Skeletal muscle tissue (tissue), 5 donors: ENCODE results near the gene TAF12. TPM values are rescaled to one million over a fixed set of nuclear protein-coding genes. Genes with fewer than 3 reads are reported as not detected.
"Not testable (repeated sequence)": the region's sequence is repeated elsewhere in the genome, so short reads cannot be mapped to it uniquely, and the experiment has no call there.

Experiments
- H3K27ac ChIP-seq: one replicate; pipeline ENCODE4 v1.7.0; 2013; ENCODE audit warnings: mild to moderate bottlenecking, low read depth, low read length, inconsistent platforms
- H3K27me3 ChIP-seq, 3 donors: one replicate each; pipeline ENCODE4 v1.7.0; 2013; ENCODE audit warnings: low read length in 3 of 3; ENCODE audit not compliant: control insufficient read depth in 3 of 3, insufficient read depth in 3 of 3
- H3K36me3 ChIP-seq, 3 donors: one replicate each; pipeline ENCODE4 v1.7.0; 2013; ENCODE audit warnings: low read length in 3 of 3; ENCODE audit not compliant: control insufficient read depth in 3 of 3, insufficient read depth in 3 of 3
- H3K4me1 ChIP-seq, 3 donors: one replicate each; pipeline ENCODE4 v1.7.0; 2013; ENCODE audit warnings: low read length in 3 of 3, mild to moderate bottlenecking in 3 of 3; ENCODE audit not compliant: control insufficient read depth in 3 of 3, insufficient read depth in 3 of 3
- H3K4me3 ChIP-seq, 3 donors: one replicate each; pipeline ENCODE4 v1.7.0; 2013; ENCODE audit warnings: low read length in 3 of 3
- H3K9ac ChIP-seq, 3 donors: one replicate each; pipeline ENCODE4 v1.7.0; 2013; ENCODE audit warnings: low read length in 3 of 3, mild to moderate bottlenecking in 3 of 3, moderate library complexity in 2 of 3, low read depth in 1 of 3
- H3K9me3 ChIP-seq, 3 donors: one replicate each; pipeline ENCODE4 v1.7.0; 2013; ENCODE audit warnings: low read length in 3 of 3; ENCODE audit not compliant: control insufficient read depth in 3 of 3
- small RNA-seq: library from RNA; depleted of rRNA; stranded (forward); fragments of <200 nt; gene quantifications from one replicate; pipeline ENCODE3, GENCODE V24; 2014
- total RNA-seq: library from RNA; depleted of rRNA; stranded (reverse); fragments of >200 nt; gene quantifications from one replicate; pipeline ENCODE4 v1.2.3, GENCODE V29; 2014
- donor health status: Osteomylitis.

TAF12 gene
- total RNA-seq, 1 donor from 2014 or later = 32.9 TPM

DNA sequence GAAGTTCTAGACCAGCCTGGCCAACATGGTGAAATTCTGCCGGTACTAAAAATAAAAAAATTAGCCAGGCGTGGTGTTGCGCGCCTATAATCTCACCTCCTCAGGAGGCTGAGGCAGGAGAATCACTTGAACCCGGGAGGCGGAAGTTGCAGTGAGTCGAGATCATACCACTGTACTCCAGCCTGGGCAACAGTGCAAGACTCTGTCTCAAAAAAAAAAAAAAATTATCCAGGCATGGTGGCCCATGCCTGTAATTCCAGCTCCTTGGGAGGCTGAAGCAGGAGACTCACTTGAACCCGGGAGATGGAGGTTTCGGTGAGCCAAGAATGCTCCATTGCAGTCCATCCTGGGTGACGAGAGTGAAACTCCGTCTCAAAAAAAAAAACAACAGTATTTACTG, 69.3 kb downstream of the TAF12 start:
- Histone ChIP-seq H3K36me3 (peaks cover 26 to 48% (median 46%) of the 10 kb centered on the region in 3 donors), H3K27ac (no peak overlapping the region), H3K9ac (no peak overlapping the region), H3K27me3 (no peaks in the 10 kb centered on the region), H3K9me3 (no peaks in the 10 kb centered on the region), H3K4me1 (no peaks in the 10 kb centered on the region), H3K4me3 (no peak overlapping the region)

DNA sequence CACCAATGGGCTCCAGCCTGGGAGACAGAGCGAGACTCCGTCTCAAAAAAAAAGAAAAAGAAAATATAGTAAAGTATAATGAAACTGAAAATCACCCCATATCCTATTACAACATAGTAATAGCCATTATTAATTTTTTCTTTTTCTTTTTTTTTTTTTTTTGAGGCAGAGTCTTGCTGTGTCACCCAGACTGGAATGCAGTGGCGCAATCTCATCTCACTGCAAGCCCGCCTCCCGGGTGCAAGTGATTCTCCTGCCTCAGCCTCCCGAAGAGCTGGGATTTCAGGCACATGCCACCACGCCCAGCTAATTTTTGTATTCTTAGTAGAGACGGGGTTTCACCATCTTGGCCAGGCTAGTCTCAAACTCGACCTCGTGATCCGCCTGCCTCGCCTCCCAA, 70.0 kb downstream of the TAF12 start:
- H3K4me3 ChIP-seq, H3K4me1 ChIP-seq, H3K9ac ChIP-seq, H3K9me3 ChIP-seq, H3K27me3 ChIP-seq, H3K27ac ChIP-seq: not testable (repeated sequence)
- H3K36me3 ChIP-seq = peaks cover 30 to 48% (median 45%) of the 10 kb centered on the region in 3 donors

DNA sequence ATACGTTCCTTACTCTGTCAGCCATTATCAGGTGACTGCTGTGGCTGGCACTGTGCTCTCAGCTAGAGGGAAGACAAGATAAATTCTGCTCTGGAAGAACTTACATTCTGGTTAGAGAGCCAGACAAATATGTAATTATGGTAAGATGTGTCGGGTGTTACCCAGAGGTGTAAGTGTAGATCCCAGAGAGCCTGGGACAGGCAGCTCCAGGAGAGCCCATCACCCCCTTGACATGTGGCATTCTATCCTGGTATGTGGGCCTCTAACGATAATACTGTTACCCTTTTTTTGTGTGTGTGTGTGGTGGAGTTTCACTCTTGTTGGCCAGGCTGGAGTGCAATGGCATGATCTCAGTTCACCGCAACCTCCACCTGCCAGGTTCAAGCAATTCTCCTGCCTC, 71.0 kb downstream of the TAF12 start:
- Histone ChIP-seq H3K9ac (no peak overlapping the region), H3K4me3 (no peak overlapping the region), H3K27me3 (no peaks in the 10 kb centered on the region), H3K9me3 (no peaks in the 10 kb centered on the region), H3K36me3 (peaks cover 26 to 49% (median 44%) of the 10 kb centered on the region in 3 donors), H3K27ac (no peak overlapping the region), H3K4me1 (no peaks in the 10 kb centered on the region)

DNA sequence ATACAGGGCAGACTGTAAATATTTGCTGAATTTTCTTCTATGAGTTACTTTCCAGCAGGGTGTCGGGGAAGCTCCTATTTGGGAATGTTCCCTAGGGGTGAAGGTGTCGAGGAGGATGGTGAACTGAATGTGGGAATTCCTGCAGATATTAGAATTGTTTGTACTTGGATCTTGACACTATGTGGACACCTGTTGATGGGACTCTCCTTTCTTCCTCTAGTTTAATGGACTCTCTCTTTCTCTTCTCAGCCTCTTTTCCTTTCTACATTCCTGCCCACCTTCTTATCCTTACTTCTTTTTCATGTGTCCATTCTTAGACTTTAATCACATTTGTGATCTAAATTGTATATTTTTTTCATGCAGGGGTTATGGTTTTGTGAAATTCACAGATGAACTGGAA, 75.9 kb downstream of the TAF12 start:
- H3K9me3 ChIP-seq = no peaks in the 10 kb centered on the region
- H3K4me1 ChIP-seq = no peaks in the 10 kb centered on the region
- no peak overlapping the region for H3K9ac ChIP-seq
- H3K36me3 ChIP-seq = peaks cover 33 to 62% (median 54%) of the 10 kb centered on the region in 3 donors
- H3K27ac ChIP-seq = no peak overlapping the region
- H3K27me3 ChIP-seq = no peaks in the 10 kb centered on the region
- H3K4me3 ChIP-seq = no peak overlapping the region

DNA sequence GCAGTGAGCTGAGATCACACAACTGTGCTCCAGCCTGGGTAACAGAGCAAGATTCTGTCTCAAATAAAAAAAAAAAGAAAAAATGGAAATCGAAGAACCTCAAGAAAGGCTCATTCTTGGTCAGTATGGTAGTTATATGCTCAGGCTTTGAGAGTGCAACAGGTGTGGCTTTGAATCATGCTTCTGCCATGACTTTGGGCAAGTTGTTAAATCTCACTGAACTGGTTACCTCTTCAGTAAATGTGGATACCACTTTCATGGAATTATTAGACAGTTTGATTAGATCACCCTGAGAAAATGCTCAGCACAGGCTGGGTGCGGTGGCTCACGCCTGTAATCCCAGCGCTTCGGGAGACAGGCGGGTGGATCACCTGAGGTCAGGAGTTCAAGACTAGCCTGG, 77.1 kb downstream of the TAF12 start:
- Histone ChIP-seq H3K4me3 (no peak overlapping the region), H3K4me1 (peaks cover 5 to 6% (median 5%) of the 10 kb centered on the region in 3 donors), H3K36me3 (peaks cover 32 to 62% (median 54%) of the 10 kb centered on the region in 3 donors), H3K9me3 (no peaks in the 10 kb centered on the region), H3K27me3 (no peaks in the 10 kb centered on the region), H3K27ac (no peak overlapping the region), H3K9ac (no peak overlapping the region)

DNA sequence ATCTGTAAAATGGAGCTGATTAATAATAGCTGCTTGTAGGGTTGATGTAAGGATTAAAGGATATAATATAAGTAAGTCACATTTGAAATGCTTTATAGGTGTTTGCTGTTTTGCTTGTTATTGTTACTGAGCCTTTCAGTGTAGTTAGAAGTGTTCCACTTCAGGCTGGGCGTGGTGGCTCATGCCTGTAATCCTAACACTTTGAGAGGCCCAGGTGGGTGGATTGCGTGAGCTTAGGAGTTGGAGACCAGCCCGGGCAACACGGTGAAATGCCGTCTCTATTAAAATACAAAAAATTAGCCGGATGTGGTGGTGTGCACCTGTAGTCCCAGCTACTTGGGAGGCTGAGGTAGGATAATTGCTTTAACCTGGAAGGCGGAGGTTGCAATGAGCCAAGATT, 77.8 kb downstream of the TAF12 start:
- Histone ChIP-seq H3K9ac (no peak overlapping the region), H3K9me3 (no peaks in the 10 kb centered on the region), H3K36me3 (peaks cover 37 to 63% (median 55%) of the 10 kb centered on the region in 3 donors), H3K4me1 (peaks cover 9 to 10% (median 10%) of the 10 kb centered on the region in 3 donors), H3K27ac (no peak overlapping the region), H3K4me3 (no peak overlapping the region), H3K27me3 (no peaks in the 10 kb centered on the region)

DNA sequence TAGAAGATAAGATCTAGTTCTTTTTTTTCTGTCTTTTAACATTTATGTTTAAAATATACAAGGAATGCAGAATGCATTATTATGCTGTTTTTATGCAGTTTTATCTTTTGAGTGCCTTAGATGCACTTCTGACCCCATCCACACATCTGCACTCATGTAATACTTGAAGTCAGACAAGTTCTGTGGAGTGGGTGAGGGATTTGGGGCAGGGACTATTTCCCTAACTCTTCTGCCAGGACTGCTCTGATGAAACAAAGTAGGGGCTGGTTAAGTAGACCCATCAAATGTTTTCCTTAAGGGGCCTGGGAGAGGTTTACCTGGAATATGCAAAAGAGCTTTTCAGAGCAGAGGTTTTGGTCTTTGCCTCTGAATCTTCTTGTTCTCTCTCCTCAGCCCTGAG, 78.6 kb downstream of the TAF12 start:
- Histone ChIP-seq H3K4me1 (peaks cover 9 to 10% (median 10%) of the 10 kb centered on the region in 3 donors), H3K36me3 (peaks cover 37 to 65% (median 54%) of the 10 kb centered on the region in 3 donors), H3K9ac (peak overlapping the region in 1 of 3 donors; percentile 33), H3K27ac (no peak overlapping the region), H3K27me3 (no peaks in the 10 kb centered on the region), H3K4me3 (no peak overlapping the region), H3K9me3 (no peaks in the 10 kb centered on the region)

DNA sequence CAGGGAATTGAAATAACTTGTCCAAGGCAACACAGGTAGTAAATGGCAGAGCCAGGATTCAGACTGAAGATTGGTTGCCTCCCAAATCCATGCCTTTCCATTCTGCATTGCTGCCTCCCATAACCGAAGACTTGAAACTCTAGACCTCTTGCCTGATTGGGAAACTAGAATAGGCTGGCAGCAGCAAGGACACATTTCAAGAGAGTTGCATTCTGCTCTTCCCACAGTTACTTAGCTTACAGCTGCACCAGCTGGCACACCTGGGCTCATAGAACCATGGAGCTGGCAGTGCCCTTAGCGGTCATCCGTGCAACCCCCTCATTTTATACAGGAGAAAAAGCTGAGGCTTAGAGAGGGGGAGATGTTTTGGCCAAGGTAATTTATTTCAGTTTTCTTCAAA, 82.0 kb downstream of the TAF12 start:
- no peak overlapping the region for H3K9ac ChIP-seq
- no peaks in the 10 kb centered on the region for H3K9me3 ChIP-seq
- peaks cover 9 to 10% (median 10%) of the 10 kb centered on the region in 3 donors for H3K4me1 ChIP-seq
- H3K27ac ChIP-seq = no peak overlapping the region
- peaks cover 30 to 48% (median 34%) of the 10 kb centered on the region in 3 donors for H3K36me3 ChIP-seq
- no peaks in the 10 kb centered on the region for H3K27me3 ChIP-seq
- H3K4me3 ChIP-seq = no peak overlapping the region

Small RNA genes lying within 50 kb of the gene (small RNA-seq; reads per million reads assigned to genes)
- not detected for gene RF00422
- gene RNU11 = not detected
- gene SNORA16A = not detected
- not detected for gene SNORA44
- not detected for gene SNORA61
- 2,723 reads per million, percentile 99 among the genes with 10 or more reads in this experiment for gene SNORD99

Other genes with a start within 250 kb of the TAF12 start
- gene RCC1, start 137.0 kb downstream of the TAF12 start, total RNA-seq = 21.9 TPM
- 15.1 TPM for gene TRNAU1AP, start 90.0 kb downstream of the TAF12 start, total RNA-seq
- 5.7 TPM for gene RAB42, start 50.8 kb downstream of the TAF12 start, total RNA-seq
- gene RNU11, start 5.5 kb upstream of the TAF12 start, total RNA-seq = not detected
- gene GMEB1, start 25.7 kb upstream of the TAF12 start, total RNA-seq = 4.7 TPM
- 59.5 TPM for gene YTHDF2, start 93.9 kb upstream of the TAF12 start, total RNA-seq
- 0.52 TPM for gene OPRD1, start 169.1 kb upstream of the TAF12 start, total RNA-seq